Gastroesophageal sphincter (tissue), 4 donors: ENCODE results near the gene NTMT2. TPM values are rescaled to one million over a fixed set of nuclear protein-coding genes. Genes with fewer than 3 reads are reported as not detected.

Source experiments
- ATAC-seq: fragments of 150-250 bp; one replicate; pipeline ENCODE4 v1.9.1; 2016; ENCODE audit warnings: mild to moderate bottlenecking, moderate library complexity
- H3K27ac ChIP-seq, 4 donors: fragments of 200-600 bp; sonication (generic) in 3 of 4; 1 replicate in 3 of 4; 2 replicates in 1 of 4; pipeline ENCODE4 v1.5.1; 2016 to 2019
- H3K27me3 ChIP-seq: fragments of 200-600 bp; sonication (generic); one replicate; pipeline ENCODE4 v1.5.1; 2019
- H3K36me3 ChIP-seq, 2 donors: fragments of 200-600 bp; sonication (generic); one replicate each; pipeline ENCODE4 v1.5.1; 2019; ENCODE audit warnings: control low read depth in 1 of 2
- H3K4me1 ChIP-seq, 3 donors: fragments of 200-600 bp; sonication (generic); 1 replicate in 2 of 3; 2 replicates in 1 of 3; pipeline ENCODE4 v1.5.1; 2016 to 2019; ENCODE audit warnings: control low read depth in 2 of 3
- H3K4me3 ChIP-seq, 2 donors: fragments of 200-600 bp; sonication (generic); one replicate each; pipeline ENCODE4 v1.5.1; 2019; ENCODE audit warnings: mild to moderate bottlenecking in 1 of 2, moderate library complexity in 1 of 2
- H3K9me3 ChIP-seq, 3 donors: fragments of 200-600 bp; sonication (generic); one replicate each; pipeline ENCODE4 v1.5.1; 2017 to 2019; ENCODE audit warnings: control low read depth in 2 of 3
- EP300 ChIP-seq: sonication (generic); formaldehyde crosslinking; IDR thresholded peaks from one replicate; pipeline ENCODE4 v1.6.1; 2017; ENCODE audit warnings: antibody characterized with exemption, mild to moderate bottlenecking
- POLR2A ChIP-seq, 2 donors: fragments of 450-650 bp; IDR thresholded peaks; one replicate each; pipeline ENCODE4 v1.6.1; 2017; ENCODE audit warnings: antibody characterized with exemption in 2 of 2, mild to moderate bottlenecking in 2 of 2, moderate library complexity in 1 of 2
- POLR2AphosphoS5 ChIP-seq: sonication (generic); formaldehyde crosslinking; IDR thresholded peaks from one replicate; pipeline ENCODE4 v1.6.1; 2017; ENCODE audit warnings: antibody characterized with exemption
- WGBS, 2 donors: methylation state at CpG; one replicate each; pipeline ENCODE4 v1.1.5; 2018; ENCODE audit warnings: low coverage in 1 of 2; 5-methylcytosine and 5-hydroxymethylcytosine counted together
- total RNA-seq, 4 donors: library from RNA; depleted of rRNA; stranded (reverse); fragments of >200 nt; gene quantifications; one replicate each; pipeline ENCODE4 v1.1.0, GENCODE V29; 2016
- TF ChIP-seq, protein P1 (sequence below), 4 experiments: fragments of 200-600 bp in 2 of 4; fragments of 450-650 bp in 2 of 4; sonication (generic) in 1 of 4; IDR thresholded peaks; one replicate each; pipeline ENCODE4 v1.5.1; 2017 to 2019; ENCODE audit warnings: antibody characterized with exemption in 4 of 4, mild to moderate bottlenecking in 2 of 4, moderate library complexity in 2 of 4

Gene NTMT2
- total RNA-seq, 4 donors from 2014 or later, result not detected

- no peaks in the 10 kb centered on the region for H3K9me3 ChIP-seq
- H3K4me1 ChIP-seq, result peaks cover 0 to 16% (median 0%) of the 10 kb centered on the region in 3 donors
- H3K4me3 ChIP-seq, result no peak overlapping the region
- H3K36me3 ChIP-seq, result no peaks in the 10 kb centered on the region
- TF ChIP-seq POLR2AphosphoS5, result no peak
- TF ChIP-seq, protein P1, sequence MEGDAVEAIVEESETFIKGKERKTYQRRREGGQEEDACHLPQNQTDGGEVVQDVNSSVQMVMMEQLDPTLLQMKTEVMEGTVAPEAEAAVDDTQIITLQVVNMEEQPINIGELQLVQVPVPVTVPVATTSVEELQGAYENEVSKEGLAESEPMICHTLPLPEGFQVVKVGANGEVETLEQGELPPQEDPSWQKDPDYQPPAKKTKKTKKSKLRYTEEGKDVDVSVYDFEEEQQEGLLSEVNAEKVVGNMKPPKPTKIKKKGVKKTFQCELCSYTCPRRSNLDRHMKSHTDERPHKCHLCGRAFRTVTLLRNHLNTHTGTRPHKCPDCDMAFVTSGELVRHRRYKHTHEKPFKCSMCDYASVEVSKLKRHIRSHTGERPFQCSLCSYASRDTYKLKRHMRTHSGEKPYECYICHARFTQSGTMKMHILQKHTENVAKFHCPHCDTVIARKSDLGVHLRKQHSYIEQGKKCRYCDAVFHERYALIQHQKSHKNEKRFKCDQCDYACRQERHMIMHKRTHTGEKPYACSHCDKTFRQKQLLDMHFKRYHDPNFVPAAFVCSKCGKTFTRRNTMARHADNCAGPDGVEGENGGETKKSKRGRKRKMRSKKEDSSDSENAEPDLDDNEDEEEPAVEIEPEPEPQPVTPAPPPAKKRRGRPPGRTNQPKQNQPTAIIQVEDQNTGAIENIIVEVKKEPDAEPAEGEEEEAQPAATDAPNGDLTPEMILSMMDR (IDR thresholded peaks at IDR 0.05), result peak in 1 of 4 experiments; percentile 9
- H3K27me3 ChIP-seq, result no peaks in the 10 kb centered on the region
- 15 to 17% methylated on average over 4 of the region's 4 CpGs for WGBS, 2 donors
- peak overlapping the region; percentile 34 to 48 (median 42) for H3K27ac ChIP-seq
- ATAC-seq, result peak; percentile 45
Observed at GRCh38 chr1:170200621-170201397, 55.0 kb downstream of the NTMT2 start.

DNA sequence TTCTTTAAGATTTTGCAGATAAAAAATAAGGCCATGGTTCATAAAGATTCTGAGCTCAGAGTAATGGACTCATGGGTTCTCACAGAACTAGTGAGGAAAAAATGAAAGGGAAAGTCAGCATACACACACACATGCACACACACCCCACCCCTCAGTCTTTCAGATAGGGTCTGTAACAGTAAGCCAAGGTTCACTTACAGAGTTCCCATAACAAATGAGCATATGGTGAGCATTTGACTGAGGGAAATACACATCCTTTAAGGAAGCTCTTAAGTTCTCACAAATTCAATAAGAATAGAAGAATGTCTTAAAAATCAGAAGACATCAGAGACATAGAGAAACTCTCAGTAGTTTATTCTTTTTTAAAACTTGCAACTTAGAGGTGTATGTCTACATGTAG lies 57.9 kb downstream of the NTMT2 start:
- Histone ChIP-seq H3K27ac (no peak overlapping the region), H3K4me1 (peaks cover 0 to 16% (median 0%) of the 10 kb centered on the region in 3 donors), H3K36me3 (no peaks in the 10 kb centered on the region), H3K4me3 (no peak overlapping the region), H3K9me3 (no peaks in the 10 kb centered on the region), H3K27me3 (no peaks in the 10 kb centered on the region)
- ATAC-seq, result no peak
- no peak for TF ChIP-seq POLR2A (IDR thresholded peaks at IDR 0.05)
- no peak for TF ChIP-seq EP300
- TF ChIP-seq, protein P1 (IDR thresholded peaks at IDR 0.05), result no peak
- no peak for TF ChIP-seq POLR2AphosphoS5

- no peak for ATAC-seq
- Histone ChIP-seq H3K27ac (no peak overlapping the region), H3K4me1 (peaks cover 0 to 16% (median 0%) of the 10 kb centered on the region in 3 donors), H3K27me3 (no peaks in the 10 kb centered on the region), H3K36me3 (no peaks in the 10 kb centered on the region), H3K9me3 (no peaks in the 10 kb centered on the region), H3K4me3 (no peak overlapping the region)
- WGBS, 2 donors, result 53 to 56% methylated on average over 3 of the region's 3 CpGs
- TF ChIP-seq POLR2AphosphoS5, result no peak
- TF ChIP-seq EP300, result no peak
- TF ChIP-seq POLR2A (IDR thresholded peaks at IDR 0.05), result no peak
- TF ChIP-seq, protein P1 (IDR thresholded peaks at IDR 0.05), result no peak
Observed at GRCh38 chr1:170204121-170204520, 58.4 kb downstream of the NTMT2 start.

- TF ChIP-seq POLR2AphosphoS5, result no peak
- TF ChIP-seq POLR2A (IDR thresholded peaks at IDR 0.05), result no peak
- TF ChIP-seq, protein P1 (IDR thresholded peaks at IDR 0.05), result no peak
- no peak for TF ChIP-seq EP300
- ATAC-seq, result no peak
- Histone ChIP-seq H3K9me3 (no peaks in the 10 kb centered on the region), H3K4me1 (peaks cover 0 to 12% (median 0%) of the 10 kb centered on the region in 3 donors), H3K36me3 (no peaks in the 10 kb centered on the region), H3K4me3 (no peak overlapping the region), H3K27me3 (no peaks in the 10 kb centered on the region), H3K27ac (no peak overlapping the region)
Observed at GRCh38 chr1:170205301-170205700, 59.5 kb downstream of the NTMT2 start.

GRCh38 chr1:170209125-170209524 lies 63.4 kb downstream of the NTMT2 start:
- ATAC-seq, result no peak
- no peak for TF ChIP-seq POLR2AphosphoS5
- no peak for TF ChIP-seq EP300
- TF ChIP-seq, protein P1 (IDR thresholded peaks at IDR 0.05), result no peak
- no peak for TF ChIP-seq POLR2A (IDR thresholded peaks at IDR 0.05)
- Histone ChIP-seq H3K27ac (no peak overlapping the region), H3K4me3 (no peak overlapping the region), H3K4me1 (peaks cover 0 to 11% (median 1%) of the 10 kb centered on the region in 3 donors), H3K36me3 (no peaks in the 10 kb centered on the region), H3K27me3 (no peaks in the 10 kb centered on the region), H3K9me3 (no peaks in the 10 kb centered on the region)
